ENCODE data around the gene PPP4R3C. TPM values are rescaled to one million over a fixed set of nuclear protein-coding genes. Genes with fewer than 3 reads are reported as not detected.
"Not testable (repeated sequence)": the region's sequence is repeated elsewhere in the genome, so short reads cannot be mapped to it uniquely, and the experiment has no call there.

The PPP4R3C gene
- polyA plus RNA-seq (2013, experiment 1 of 2; ENCODE audit: insufficient read length), result not detected
- not detected for polyA plus RNA-seq (2013, experiment 2 of 2; ENCODE audit: insufficient read length)

GRCh38 chrX:27463187-27463586 is at the start of gene PPP4R3C:
PPP4R3C (minus strand) TSS chrX:27463341; CDS start chrX:27463296, 45 bp downstream.
- DNase-seq, result no peak

DNA sequence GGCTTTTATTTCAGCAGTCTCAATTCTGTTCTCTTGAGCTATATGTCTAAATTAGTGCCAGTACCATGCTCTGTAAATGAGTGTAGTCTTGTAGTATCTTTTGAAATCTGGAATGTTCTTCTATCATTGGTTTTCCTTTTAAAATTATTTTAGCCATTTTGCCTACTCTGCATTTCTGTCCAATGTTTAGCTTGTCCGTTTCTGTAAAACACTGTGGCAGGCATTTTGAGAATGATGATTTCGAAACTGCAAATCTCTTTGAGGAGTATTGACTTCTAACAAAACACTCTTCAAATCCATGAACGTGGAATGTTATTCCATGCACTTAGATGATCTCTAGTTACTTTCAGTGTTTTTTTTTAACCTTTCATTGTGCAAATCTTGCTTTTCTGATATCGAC is 28.3 kb upstream of the PPP4R3C start:
- DNase-seq, result no peak

DNA sequence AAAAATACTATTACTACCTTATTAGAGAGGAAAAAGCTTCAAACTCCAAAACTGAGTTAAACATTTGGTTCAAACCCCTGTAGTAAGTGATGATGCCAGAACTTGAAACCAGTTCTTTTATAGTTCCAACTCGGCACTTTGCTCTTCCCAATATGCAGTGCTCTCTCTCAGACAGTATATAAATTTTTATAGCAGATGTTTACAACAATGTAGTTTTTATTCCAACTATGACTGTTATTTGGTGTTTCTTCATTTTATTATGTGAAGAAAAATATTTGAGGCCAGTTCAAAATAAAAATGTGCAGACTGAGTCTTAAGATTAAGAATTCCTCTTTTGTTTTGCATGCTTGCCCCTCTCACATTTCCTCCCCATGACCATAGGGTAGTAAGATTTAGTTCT is 2.9 kb upstream of the PPP4R3C start:
- DNase-seq, result no peak

GRCh38 chrX:27465036-27465435 is 1.9 kb upstream of the PPP4R3C start:
- DNase-seq, result no peak

DNA sequence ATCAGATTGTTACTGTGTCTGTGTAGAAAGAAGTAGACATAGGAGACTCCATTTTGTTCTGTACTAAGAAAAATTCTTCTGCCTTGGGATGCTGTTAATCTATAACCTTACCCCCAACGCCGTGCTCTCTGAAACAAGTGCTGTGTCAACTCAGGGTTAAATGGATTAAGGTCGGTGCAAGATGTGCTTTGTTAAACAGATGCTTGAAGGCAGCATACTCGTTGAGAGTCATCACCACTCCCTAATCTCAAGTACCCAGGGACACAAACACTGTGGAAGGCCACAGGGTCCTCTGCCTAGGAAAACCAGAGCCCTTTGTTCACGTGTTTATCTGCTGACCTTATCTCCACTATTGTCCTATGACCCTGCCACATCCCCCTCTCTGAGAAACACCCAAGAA is 4.0 kb downstream of the PPP4R3C start:
- not testable (repeated sequence) for DNase-seq

DNA sequence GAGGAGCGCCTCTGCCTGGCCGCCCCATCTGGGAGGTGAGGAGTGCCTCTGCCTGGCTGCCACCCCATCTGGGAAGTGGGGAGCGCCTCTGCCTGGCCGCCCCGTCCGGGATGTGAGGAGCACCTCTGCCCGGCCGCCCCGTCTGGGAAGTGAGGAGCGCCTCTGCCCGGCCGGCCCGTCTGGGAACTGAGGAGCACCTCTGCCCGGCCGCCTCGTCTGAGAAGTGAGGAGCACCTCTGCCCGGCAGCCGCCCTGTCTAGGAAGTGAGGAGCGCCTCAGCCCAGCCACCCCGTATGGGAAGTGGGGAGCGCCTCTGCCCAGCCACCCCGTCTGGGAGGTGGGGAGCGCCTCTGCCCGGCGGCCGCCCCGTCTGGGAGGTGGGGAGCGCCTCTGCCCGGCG is 4.6 kb downstream of the PPP4R3C start:
- not testable (repeated sequence) for DNase-seq

GRCh38 chrX:27451324-27451723 is 11.8 kb downstream of the PPP4R3C start:
- DNase-seq, result no peak

DNA sequence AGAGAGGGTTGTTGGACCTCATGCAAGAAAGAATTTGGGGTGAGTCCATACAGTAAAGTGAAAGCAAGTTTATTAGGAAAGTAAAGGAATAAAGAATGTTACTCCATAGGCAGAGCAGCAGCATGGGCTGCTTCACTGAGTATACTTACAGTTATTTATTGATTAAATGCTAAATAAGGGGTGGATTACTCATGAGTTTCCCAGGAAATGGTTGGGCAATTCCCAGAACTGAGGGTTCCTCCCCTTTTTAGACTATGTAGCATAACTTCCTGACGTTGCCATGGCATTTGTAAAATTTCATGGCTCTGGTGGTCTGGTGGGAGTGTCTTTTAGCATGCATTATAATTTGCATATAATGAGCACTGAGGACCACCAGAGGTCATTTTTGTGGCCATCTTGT is 16.7 kb downstream of the PPP4R3C start:
- DNase-seq, result no peak

DNA sequence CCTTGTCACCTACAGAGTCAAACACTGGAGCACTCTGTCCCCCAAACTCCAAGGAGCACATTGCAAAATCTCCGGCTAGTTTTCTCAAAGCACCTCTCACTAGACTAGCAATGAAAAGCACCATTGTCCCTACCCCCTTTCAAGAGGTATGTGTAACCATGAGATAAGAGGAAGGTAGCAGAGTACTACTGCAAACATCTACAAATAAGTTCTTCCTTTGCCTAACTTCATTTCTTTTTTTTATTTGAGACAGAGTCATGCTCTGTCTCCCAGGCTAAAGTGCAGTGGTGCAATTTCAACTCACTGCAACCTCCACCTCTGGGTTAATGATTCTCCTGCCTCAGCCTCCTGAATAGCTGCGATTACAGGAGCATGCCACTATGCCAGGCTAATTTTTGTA is 17.7 kb downstream of the PPP4R3C start:
- no peak for DNase-seq

DNA sequence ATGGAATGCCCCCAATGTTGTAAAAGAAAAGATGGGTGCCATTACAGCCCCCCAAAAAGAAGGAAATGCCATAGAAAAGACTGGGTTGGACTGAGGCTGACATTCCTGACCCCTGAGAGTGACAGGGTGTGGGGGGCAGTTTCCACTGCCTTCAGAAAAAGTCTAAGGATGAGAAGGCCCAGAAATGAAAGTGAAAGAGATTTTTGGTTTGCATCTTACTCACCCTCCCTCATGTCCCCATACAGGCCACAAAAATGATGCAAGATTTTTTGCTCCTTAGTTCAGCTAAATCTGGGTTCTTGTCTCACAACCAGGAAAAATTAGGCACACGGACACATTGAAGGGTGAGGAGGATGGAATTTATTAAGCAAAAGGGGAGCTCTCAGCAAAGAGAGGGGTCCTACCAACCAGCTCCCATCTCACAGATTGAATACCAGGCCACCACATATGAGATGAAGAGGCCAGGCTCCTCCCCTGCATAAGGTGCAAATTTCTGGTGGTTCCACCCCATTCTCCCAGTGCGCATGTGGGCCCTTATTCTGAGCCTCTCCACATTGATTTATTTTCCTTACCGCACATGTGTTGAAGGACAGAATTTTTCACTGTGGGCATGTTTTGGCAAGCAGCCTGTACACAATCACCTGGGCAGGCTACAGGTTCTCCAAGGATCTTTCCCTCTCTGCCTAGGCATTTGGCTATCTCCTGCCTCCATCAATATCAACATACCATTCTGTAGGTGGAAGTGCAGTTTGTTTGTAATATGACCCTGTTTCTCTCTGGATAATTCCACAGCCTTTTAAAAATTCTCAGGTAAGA is 18.8 kb downstream of the PPP4R3C start:
- DNase-seq, result no peak

- DNase-seq, result not testable (repeated sequence)
Observed at GRCh38 chrX:27442392-27442791, 20.7 kb downstream of the PPP4R3C start.

DNA sequence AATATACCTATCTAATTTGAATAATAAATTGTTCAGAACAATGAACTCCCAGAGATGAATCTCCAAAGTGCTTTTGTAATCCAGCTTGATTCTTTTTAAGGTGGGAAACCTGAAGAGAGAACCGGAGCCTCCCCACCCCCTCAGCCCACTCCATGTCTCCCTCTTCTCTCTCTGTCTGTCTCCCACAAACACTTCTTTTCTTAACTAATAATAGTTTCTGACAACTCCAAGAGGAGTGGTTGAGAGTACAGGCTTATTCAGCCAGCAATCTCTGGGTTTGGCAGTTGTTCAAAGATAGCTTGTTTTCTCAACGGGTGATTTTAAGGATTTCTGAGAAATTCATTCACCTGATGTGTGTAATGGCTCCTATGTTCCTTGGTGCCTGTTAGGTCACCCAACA is 23.4 kb downstream of the PPP4R3C start:
- no peak for DNase-seq

DNA sequence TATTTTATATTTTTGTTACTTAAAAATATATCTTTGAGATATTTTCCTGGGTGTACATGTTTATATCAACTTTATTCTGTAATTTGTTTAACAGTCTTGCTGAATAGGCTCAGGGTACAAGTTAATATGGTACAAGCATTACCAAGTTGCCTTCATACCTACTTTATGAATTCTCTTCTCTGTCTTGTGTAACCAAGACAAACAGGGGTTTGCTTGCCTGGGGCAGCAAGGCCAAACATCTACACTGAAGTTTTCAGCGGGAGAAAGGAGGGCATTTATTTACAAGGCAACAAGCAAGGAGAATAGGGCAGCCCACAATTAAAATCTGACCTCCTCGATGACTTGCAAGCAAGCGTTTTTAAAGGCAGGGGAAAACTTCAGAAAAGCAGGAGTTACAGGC is 24.2 kb downstream of the PPP4R3C start:
- no peak for DNase-seq

DNA sequence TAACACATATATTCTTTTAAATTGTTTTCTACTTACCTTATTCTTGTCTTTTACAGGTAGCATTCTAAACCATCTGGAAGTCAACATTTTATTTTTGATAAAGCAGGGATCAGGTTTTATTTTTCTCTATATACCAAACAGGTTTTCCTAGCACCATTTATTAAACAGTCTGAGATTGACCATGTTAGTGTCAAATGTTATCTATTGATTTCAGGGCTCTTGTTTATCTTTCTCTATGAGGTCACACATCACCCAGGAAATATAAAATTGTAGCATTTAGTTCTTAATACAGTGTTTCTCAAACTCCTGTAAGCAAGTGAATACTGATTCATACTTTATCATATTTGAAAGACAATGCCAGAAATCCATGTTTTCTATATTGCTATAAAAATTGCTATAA is 28.1 kb downstream of the PPP4R3C start:
- no peak for DNase-seq

Measured in fibroblast of skin of abdomen (primary cell).